Glutamatergic neuron (in vitro differentiated cells): ENCODE results near the gene CDCA5. TPM values are rescaled to one million over a fixed set of nuclear protein-coding genes. Genes with fewer than 3 reads are reported as not detected.

ENCODE experiments used
- DNase-seq: peaks from one replicate; pipeline ENCODE4 v3.0.0; 2022
- H3K27ac Mint-ChIP-seq: one replicate; pipeline ENCODE4 v1.8.0; 2020; ENCODE audit warnings: mild to moderate bottlenecking, mixed read lengths, inconsistent platforms; ENCODE audit not compliant: unreplicated experiment
- H3K27me3 Mint-ChIP-seq: one replicate; pipeline ENCODE4 v1.8.0; 2020; ENCODE audit warnings: mild to moderate bottlenecking, moderate library complexity, mixed read lengths, inconsistent platforms; ENCODE audit not compliant: unreplicated experiment
- H3K36me3 Mint-ChIP-seq: one replicate; pipeline ENCODE4 v1.8.0; 2020; ENCODE audit warnings: mild to moderate bottlenecking, mixed read lengths, inconsistent platforms; ENCODE audit not compliant: unreplicated experiment
- H3K4me1 Mint-ChIP-seq: one replicate; pipeline ENCODE4 v1.8.0; 2020; ENCODE audit warnings: mild to moderate bottlenecking, low read depth, mixed read lengths, inconsistent platforms; ENCODE audit not compliant: unreplicated experiment
- H3K4me3 Mint-ChIP-seq: one replicate; pipeline ENCODE4 v1.8.0; 2020; ENCODE audit warnings: mild to moderate bottlenecking, mixed read lengths, inconsistent platforms; ENCODE audit not compliant: unreplicated experiment
- H3K9me3 Mint-ChIP-seq: one replicate; pipeline ENCODE4 v1.8.0; 2020; ENCODE audit warnings: mild to moderate bottlenecking, moderate library complexity, mixed read lengths, inconsistent platforms; ENCODE audit not compliant: unreplicated experiment
- total RNA-seq: library from RNA; stranded (reverse); fragmentation: NEBNext Ultra II Directional; extraction: Animal tissue kit (Norgen Biotek cat#: 25700); gene quantifications from one replicate; pipeline ENCODE4 v1.2.1, GENCODE V29; 2021; ENCODE audit not compliant: unreplicated experiment
- TF ChIP-seq, protein P1 (sequence below): fragments of 200-600 bp; sonication (generic); IDR thresholded peaks from one replicate; pipeline ENCODE4 v1.5.0; 2021; ENCODE audit not compliant: partially characterized antibody, unreplicated experiment

CDCA5 gene
- total RNA-seq, 1 donor from 2014 or later = 7.7 TPM

DNA sequence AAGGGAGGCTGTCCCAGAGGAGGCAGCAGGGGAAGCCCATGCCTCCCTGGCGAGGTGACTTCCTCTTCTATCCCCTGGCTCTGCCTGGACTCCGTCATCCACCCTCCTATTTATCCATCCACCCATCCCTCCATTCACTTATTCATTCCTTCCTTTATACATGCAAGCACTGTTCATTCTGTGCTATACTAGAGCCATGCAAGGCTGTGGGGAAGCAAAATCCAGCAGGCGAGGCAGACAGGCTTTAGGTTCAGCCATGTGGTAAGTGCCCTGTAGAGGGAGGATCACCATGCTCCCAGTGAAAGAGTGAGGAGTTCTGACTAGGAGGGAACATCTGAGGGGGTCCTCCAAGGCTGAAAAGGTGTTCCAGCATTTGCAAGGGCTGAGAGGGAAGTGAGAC is 24.3 kb downstream of the CDCA5 start:
- no peak for DNase-seq
- Mint-ChIP-seq H3K36me3 (no peaks in the 10 kb centered on the region), H3K27ac (no peak overlapping the region), H3K4me1 (peaks cover 2% of the 10 kb centered on the region), H3K9me3 (no peaks in the 10 kb centered on the region), H3K4me3 (no peak overlapping the region), H3K27me3 (peaks cover 7% of the 10 kb centered on the region)
- TF ChIP-seq, protein P1, sequence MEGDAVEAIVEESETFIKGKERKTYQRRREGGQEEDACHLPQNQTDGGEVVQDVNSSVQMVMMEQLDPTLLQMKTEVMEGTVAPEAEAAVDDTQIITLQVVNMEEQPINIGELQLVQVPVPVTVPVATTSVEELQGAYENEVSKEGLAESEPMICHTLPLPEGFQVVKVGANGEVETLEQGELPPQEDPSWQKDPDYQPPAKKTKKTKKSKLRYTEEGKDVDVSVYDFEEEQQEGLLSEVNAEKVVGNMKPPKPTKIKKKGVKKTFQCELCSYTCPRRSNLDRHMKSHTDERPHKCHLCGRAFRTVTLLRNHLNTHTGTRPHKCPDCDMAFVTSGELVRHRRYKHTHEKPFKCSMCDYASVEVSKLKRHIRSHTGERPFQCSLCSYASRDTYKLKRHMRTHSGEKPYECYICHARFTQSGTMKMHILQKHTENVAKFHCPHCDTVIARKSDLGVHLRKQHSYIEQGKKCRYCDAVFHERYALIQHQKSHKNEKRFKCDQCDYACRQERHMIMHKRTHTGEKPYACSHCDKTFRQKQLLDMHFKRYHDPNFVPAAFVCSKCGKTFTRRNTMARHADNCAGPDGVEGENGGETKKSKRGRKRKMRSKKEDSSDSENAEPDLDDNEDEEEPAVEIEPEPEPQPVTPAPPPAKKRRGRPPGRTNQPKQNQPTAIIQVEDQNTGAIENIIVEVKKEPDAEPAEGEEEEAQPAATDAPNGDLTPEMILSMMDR = no peak

DNA sequence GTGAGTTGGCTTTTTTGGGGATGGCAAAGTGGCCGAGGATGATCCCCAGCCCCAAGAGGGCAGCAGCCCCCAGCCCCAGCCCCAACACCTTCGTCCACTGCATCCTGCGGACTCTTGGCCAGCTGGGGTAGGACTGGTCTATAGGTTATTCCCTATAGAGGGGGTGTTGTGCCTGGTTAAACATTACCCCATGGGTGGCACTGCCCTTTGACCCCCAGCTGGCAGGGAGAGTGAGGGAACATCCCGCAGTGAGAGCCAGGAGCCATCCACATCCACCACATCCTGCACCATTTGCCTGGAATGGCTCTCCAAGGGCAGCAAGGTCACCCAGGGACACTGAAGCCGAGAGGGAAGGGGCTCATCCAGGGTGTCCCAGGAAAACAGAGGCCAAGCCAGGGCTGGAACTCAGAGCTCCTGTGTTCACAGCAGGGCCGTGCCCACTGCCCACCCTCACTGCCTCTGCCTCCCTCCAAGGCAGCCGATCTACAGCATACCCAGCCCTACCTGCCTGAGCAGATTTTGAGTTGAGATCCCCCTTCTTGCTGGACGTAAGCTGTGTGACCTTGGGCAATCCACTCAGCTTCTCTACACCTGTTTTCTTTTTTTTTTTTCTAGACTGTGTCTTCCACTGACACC is 25.3 kb downstream of the CDCA5 start, which contains the start of gene NAALADL1:
Gene NAALADL1, minus strand, starts transcription at position 135 of the 636 bp plus-strand sequence. Its CDS starts 32 bp downstream, at position 103.
- TF ChIP-seq, protein P1 = no peak
- Mint-ChIP-seq H3K4me3 (no peak within 1 kb of the TSS), H3K36me3 (no peaks in the 10 kb centered on the region), H3K9me3 (no peaks in the 10 kb centered on the region), H3K27ac (no peak within 1 kb of the TSS), H3K4me1 (no peaks in the 10 kb centered on the region), H3K27me3 (peaks cover 7% of the 10 kb centered on the region)
- DNase-seq = no peak

DNA sequence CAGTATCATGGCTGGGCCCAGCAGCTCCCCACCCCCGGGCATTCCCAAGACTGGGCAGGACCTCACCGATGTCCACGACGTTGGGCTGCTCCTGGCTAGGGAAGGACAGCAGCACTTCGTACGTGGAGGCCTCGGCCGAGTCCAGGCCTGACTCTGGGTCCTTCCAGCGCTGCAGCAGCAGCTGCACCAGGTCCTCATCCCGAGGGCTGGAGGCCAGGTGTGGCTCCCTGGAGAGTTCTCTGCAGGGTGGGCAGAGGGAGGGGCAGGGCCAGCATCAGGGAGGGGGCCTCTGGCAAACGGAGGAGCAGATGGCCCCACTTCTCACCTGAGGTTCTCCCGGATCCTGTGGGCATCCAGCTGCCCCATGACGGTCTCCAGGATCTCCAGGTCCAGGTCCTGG is 25.8 kb downstream of the CDCA5 start:
- Mint-ChIP-seq H3K27me3 (peaks cover 7% of the 10 kb centered on the region), H3K4me3 (no peak overlapping the region), H3K27ac (no peak overlapping the region), H3K4me1 (no peaks in the 10 kb centered on the region), H3K9me3 (no peaks in the 10 kb centered on the region), H3K36me3 (no peaks in the 10 kb centered on the region)
- TF ChIP-seq, protein P1 = no peak
- DNase-seq = no peak

DNA sequence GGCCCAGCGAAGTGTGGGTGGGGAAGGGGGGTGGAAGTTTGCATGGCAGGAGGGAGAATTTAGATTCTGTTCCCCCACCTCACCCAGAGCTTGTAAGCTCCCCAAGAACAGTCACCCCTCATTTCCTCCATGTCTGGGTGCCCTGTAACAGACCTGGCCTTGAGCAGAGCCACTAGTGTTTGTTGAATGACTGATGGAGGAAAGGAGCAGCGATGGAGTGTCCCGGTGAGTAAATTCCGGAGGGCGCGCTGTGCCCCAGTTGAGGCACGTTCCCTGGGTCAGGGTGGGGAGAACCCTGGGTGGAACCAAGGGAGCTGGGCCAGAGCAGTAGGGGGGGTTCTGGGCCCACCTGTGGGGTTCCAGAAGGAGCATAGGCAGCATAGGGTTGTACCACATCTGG is 26.3 kb downstream of the CDCA5 start:
- Mint-ChIP-seq H3K27me3 (peaks cover 7% of the 10 kb centered on the region), H3K4me1 (no peaks in the 10 kb centered on the region), H3K9me3 (peaks cover 2% of the 10 kb centered on the region), H3K4me3 (no peak overlapping the region), H3K27ac (no peak overlapping the region), H3K36me3 (no peaks in the 10 kb centered on the region)
- TF ChIP-seq, protein P1 = no peak
- DNase-seq = no peak

DNA sequence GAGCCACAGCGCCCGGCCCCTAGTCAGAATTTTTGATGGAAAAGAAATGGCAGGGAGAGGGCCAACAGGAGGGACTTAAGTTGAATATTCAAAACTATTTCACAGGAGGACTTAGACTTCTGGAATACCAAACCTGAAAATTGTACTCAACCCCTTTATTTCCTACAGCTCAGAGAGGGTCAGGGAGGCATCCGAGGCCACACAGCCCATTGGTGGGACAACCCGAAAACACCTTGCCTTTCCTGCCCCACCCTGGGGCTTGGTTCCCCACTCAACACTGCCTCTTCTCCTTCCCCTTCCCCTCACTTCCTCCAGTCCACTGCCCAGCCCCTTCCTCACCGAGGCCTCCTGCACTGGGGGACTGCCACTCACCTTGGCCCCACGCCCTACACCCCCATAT is 26.8 kb downstream of the CDCA5 start:
- Mint-ChIP-seq H3K4me1 (no peaks in the 10 kb centered on the region), H3K9me3 (peaks cover 2% of the 10 kb centered on the region), H3K4me3 (no peak overlapping the region), H3K27ac (no peak overlapping the region), H3K27me3 (peaks cover 7% of the 10 kb centered on the region), H3K36me3 (no peaks in the 10 kb centered on the region)
- TF ChIP-seq, protein P1 = no peak
- DNase-seq = no peak
